Epithelial cell of esophagus (primary cell): ENCODE measurements around the gene NEU3.
"Not testable (repeated sequence)": the region's sequence is repeated elsewhere in the genome, so short reads cannot be mapped to it uniquely, and the experiment has no call there.

ENCODE experiments used
- DNase-seq: peaks from one replicate; pipeline ENCODE4 v3.0.0; 2010; ENCODE audit warnings: low read depth
- H3K4me3 ChIP-seq: 2 replicates; pipeline ENCODE4 v1.5.1; 2011; ENCODE audit warnings: mild to moderate bottlenecking, low read length, control low read depth
- TF ChIP-seq, protein P1 (sequence below): IDR thresholded peaks from 2 replicates; pipeline ENCODE4 v1.5.1; 2011; ENCODE audit warnings: low read depth, mild to moderate bottlenecking, low read length, control low read depth, inconsistent platforms; ENCODE audit not compliant: insufficient read depth; ENCODE audit errors: missing control alignments

Gene NEU3

DNA sequence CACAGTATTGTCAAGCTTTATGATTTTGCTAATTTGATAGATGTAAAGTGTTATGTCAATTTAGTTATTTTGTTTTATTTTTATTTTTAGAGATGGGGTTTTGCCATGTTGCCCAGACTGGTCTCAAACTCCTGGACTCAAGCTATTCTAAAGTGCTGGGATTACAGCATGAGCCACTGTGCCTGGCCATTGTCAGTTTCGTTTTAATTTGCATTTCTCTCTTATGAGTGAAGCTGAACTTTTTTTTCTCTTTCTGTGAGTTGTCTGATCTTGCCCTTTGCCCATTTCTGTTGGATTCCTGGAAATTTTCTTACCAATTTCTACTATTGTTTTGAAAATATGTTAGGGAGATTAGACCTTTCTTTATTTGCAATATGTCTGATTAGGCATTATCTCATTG, 15.5 kb downstream of the NEU3 start:
- TF ChIP-seq, protein P1, sequence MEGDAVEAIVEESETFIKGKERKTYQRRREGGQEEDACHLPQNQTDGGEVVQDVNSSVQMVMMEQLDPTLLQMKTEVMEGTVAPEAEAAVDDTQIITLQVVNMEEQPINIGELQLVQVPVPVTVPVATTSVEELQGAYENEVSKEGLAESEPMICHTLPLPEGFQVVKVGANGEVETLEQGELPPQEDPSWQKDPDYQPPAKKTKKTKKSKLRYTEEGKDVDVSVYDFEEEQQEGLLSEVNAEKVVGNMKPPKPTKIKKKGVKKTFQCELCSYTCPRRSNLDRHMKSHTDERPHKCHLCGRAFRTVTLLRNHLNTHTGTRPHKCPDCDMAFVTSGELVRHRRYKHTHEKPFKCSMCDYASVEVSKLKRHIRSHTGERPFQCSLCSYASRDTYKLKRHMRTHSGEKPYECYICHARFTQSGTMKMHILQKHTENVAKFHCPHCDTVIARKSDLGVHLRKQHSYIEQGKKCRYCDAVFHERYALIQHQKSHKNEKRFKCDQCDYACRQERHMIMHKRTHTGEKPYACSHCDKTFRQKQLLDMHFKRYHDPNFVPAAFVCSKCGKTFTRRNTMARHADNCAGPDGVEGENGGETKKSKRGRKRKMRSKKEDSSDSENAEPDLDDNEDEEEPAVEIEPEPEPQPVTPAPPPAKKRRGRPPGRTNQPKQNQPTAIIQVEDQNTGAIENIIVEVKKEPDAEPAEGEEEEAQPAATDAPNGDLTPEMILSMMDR: no peak
- no peak for DNase-seq

DNA sequence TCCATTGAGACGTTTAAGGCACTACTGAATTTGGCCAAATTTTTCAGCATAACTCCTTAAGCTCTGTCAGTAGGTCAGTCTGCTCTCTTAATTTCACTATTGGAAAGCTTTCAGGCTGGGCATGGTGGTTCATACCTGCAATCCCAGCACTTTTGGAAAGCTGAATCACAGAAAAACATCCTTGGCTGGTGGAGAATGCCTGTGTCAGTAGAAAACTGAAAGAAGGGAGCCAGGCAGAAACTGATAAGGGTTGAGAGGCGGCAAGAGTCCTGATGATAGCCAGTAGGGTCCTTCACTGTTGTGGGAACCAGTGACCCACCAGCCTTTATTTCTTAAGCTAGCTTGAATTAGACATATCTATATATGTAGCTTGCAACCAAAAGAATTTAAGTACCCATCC, 22.6 kb downstream of the NEU3 start:
- TF ChIP-seq, protein P1: no peak
- no peak for DNase-seq
- no peak overlapping the region for H3K4me3 ChIP-seq

More for the DNA sequence above, 15.5 kb downstream of the NEU3 start:
- H3K4me3 ChIP-seq: no peak overlapping the region

DNA sequence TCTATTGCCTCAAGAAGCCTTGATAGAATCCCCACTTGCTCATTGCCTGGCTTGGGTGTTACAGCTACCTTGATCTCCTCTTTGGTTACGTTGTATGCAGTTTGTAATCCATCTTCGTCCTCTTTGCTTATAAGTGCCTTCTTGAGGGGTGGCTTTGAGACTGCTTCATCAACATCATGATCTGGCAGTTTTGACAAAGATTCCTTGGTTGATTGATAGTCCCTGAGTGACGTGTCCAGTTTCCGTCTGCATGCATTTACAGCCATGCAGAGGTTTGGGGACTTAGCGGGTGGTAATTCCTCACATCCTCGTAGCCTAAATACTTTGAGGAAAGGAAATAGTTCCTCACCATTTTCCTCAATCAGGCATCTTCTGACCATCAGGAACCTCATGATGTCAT, 23.1 kb downstream of the NEU3 start:
- TF ChIP-seq, protein P1: no peak
- no peak for DNase-seq
- H3K4me3 ChIP-seq: no peak overlapping the region

DNA sequence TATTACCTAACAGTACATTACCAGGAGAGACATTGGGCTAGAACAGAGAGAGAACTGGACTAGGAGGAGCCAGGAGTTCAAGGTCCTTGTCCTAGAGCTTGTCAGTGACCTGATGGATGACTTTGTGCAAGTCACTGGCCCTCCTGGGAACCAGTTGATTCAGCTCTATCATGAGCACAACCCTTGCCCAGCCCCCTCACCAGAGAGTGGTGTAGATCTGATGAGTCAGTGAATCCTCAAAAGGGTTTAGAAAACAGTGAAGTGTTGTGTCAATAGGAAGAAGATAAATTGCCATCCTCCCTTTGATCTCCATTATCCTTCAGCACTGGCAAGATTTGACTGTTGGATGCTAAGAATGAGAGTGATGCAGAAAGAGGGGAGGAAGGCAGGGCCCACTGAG, 24.3 kb downstream of the NEU3 start:
- no peak overlapping the region for H3K4me3 ChIP-seq
- TF ChIP-seq, protein P1: no peak
- DNase-seq: peak; percentile 46

DNA sequence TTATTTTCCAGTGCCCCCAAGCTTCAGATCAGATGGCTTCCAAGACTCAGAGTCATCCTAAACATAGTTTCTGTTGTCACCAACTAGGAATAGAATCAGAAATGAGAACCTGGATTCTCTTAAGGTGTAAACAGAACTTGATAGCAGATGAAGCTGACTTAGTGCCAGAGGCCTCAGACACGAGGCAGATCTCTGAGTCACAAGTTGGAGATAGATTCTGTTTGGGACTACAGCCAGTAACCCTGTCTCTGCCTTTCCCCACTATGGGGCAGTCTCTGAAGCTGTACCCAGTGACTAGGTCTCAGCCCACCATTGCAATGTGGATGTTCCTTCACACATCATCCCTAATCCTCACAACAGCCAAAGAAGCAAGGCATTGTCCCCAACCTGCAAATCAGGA, 25.4 kb downstream of the NEU3 start:
- DNase-seq: peak; percentile 60

DNA sequence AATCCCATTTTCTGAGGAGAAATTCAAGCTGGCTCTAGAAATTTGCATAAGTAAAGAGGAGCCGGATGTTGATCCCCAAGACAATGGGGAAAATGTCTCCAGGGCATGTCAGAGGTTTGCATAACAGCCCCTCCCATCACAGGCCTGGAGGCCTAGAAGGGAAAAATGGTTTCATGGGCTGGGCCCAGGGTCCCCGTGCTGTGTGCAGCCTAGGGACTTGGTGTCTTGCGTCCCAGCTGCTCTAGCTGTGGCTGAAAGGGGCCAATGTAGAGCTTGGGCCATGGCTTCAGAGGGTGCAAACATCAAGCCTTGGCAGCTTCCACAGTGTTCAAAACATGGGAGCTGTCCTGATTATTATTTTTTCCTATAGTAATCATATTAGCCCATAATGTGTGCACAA, 30.5 kb downstream of the NEU3 start:
- not testable (repeated sequence) for DNase-seq, H3K4me3 ChIP-seq

More for the DNA sequence above, 25.4 kb downstream of the NEU3 start:
- TF ChIP-seq, protein P1: peak; percentile 18
- H3K4me3 ChIP-seq: no peak overlapping the region

DNA sequence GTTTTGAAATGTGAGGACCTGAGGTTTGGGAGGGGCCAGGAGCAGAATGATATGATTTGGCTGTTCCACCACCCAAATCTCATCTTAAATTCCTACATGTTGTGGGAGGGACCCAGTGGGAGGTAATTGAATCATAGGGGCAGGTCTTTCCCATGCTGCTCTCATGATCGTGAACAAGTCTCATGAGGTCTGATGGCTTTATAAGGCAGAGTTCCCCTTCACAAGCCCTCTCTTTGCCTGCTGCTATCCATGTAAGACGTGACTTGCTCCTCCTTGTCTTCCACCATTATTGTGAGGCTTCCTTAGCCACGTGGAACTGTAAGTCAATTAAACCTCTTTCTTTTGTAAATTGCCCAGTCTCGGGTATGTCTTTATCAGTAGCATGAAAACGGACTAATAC, 31.6 kb downstream of the NEU3 start:
- H3K4me3 ChIP-seq, DNase-seq: not testable (repeated sequence)

DNA sequence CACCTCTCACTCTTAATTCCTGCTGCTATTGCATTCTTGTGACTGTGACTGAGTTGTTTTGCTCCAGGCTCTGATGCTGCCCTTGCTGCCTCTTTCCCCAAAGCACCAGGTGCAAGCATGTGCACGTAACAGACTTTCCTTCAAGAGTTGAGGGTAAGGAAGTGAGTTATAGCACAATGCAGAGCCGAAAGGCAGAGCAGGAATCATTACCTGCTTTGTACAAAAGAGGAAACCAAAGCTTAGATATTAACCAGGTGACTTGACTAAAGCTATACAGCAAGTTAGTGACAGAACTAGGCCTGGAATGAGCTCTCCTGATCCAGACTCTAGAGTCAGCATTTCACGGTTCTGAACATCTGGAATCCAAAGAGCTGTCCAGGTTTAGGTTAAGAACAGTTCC, 33.6 kb downstream of the NEU3 start:
- TF ChIP-seq, protein P1: no peak
- peak; percentile 34 for DNase-seq
- H3K4me3 ChIP-seq: no peak overlapping the region
